Nephron (organoid): ENCODE data around the gene CACNA2D1.

ENCODE experiments used
- H3K27ac Mint-ChIP-seq, 3 experiments: 2 replicates each; pipeline ENCODE4 v1.8.0; 2020; ENCODE audit warnings: mixed read lengths in 3 of 3, mild to moderate bottlenecking in 2 of 3, moderate library complexity in 1 of 3
- H3K27me3 Mint-ChIP-seq: 2 replicates; pipeline ENCODE4 v1.8.0; 2021; ENCODE audit warnings: low read depth, mild to moderate bottlenecking, moderate library complexity, mixed read lengths
- H3K36me3 Mint-ChIP-seq: 2 replicates; pipeline ENCODE4 v1.8.0; 2020; ENCODE audit warnings: low read depth, mixed read lengths
- H3K4me1 Mint-ChIP-seq: 2 replicates; pipeline ENCODE4 v1.8.0; 2020; ENCODE audit warnings: mixed read lengths
- H3K4me3 Mint-ChIP-seq, 3 experiments: 2 replicates each; pipeline ENCODE4 v1.8.0; 2020; ENCODE audit warnings: mild to moderate bottlenecking in 3 of 3, mixed read lengths in 3 of 3, moderate library complexity in 2 of 3
- H3K9me3 Mint-ChIP-seq: 2 replicates; pipeline ENCODE4 v1.8.0; 2020; ENCODE audit warnings: mixed read lengths
- CTCF ChIP-seq, 3 experiments: fragments of 200-600 bp; sonication (generic); IDR thresholded peaks; one replicate each; pipeline ENCODE4 v1.5.0; 2021; ENCODE audit warnings: antibody characterized with exemption in 3 of 3; ENCODE audit not compliant: unreplicated experiment in 3 of 3

CACNA2D1 gene

GRCh38 chr7:82318786-82319185 lies 124.8 kb downstream of the CACNA2D1 start:
- Mint-ChIP-seq H3K4me1 (peaks cover 42% of the 10 kb centered on the region), H3K36me3 (peaks cover 8% of the 10 kb centered on the region), H3K4me3 (no peak overlapping the region), H3K9me3 (no peaks in the 10 kb centered on the region), H3K27ac (peak overlapping the region; percentile 9 to 83 (median 71)), H3K27me3 (no peaks in the 10 kb centered on the region)
- no peak for TF ChIP-seq CTCF (IDR thresholded peaks at IDR 0.05; ENCODE audit: unreplicated experiment in 3 of 3)

GRCh38 chr7:82317760-82318159 lies 125.8 kb downstream of the CACNA2D1 start:
- Mint-ChIP-seq H3K36me3 (peaks cover 6% of the 10 kb centered on the region), H3K4me3 (no peak overlapping the region), H3K27me3 (no peaks in the 10 kb centered on the region), H3K27ac (peak overlapping the region; percentile 81 to 94 (median 86)), H3K9me3 (no peaks in the 10 kb centered on the region), H3K4me1 (peaks cover 51% of the 10 kb centered on the region)
- TF ChIP-seq CTCF (IDR thresholded peaks at IDR 0.05; ENCODE audit: unreplicated experiment in 3 of 3) = no peak

- H3K9me3 Mint-ChIP-seq = no peaks in the 10 kb centered on the region
- H3K36me3 Mint-ChIP-seq = peaks cover 3% of the 10 kb centered on the region
- H3K4me3 Mint-ChIP-seq = peak overlapping the region in 1 of 3 experiments; percentile 44
- TF ChIP-seq CTCF (IDR thresholded peaks at IDR 0.05; ENCODE audit: unreplicated experiment in 3 of 3) = no peak
- peak overlapping the region; percentile 81 to 94 (median 86) for H3K27ac Mint-ChIP-seq
- no peaks in the 10 kb centered on the region for H3K27me3 Mint-ChIP-seq
- peaks cover 51% of the 10 kb centered on the region for H3K4me1 Mint-ChIP-seq
Observed at GRCh38 chr7:82317257-82317721, 126.3 kb downstream of the CACNA2D1 start.

- Mint-ChIP-seq H3K4me1 (peaks cover 33% of the 10 kb centered on the region), H3K4me3 (no peak overlapping the region)
Observed at GRCh38 chr7:82313269-82313668, 130.3 kb downstream of the CACNA2D1 start.

GRCh38 chr7:82312646-82313045 lies 130.9 kb downstream of the CACNA2D1 start:
- H3K9me3 Mint-ChIP-seq = no peaks in the 10 kb centered on the region
- H3K4me3 Mint-ChIP-seq = no peak overlapping the region
- H3K27ac Mint-ChIP-seq = no peak overlapping the region
- H3K36me3 Mint-ChIP-seq = peaks cover 12% of the 10 kb centered on the region
- H3K4me1 Mint-ChIP-seq = peaks cover 28% of the 10 kb centered on the region
- no peak for TF ChIP-seq CTCF (IDR thresholded peaks at IDR 0.05; ENCODE audit: unreplicated experiment in 3 of 3)
- no peaks in the 10 kb centered on the region for H3K27me3 Mint-ChIP-seq

More at GRCh38 chr7:82313269-82313668, 130.3 kb downstream of the CACNA2D1 start:
- Mint-ChIP-seq H3K36me3 (peaks cover 7% of the 10 kb centered on the region), H3K27me3 (no peaks in the 10 kb centered on the region), H3K9me3 (no peaks in the 10 kb centered on the region), H3K27ac (no peak overlapping the region)
- no peak for TF ChIP-seq CTCF (IDR thresholded peaks at IDR 0.05; ENCODE audit: unreplicated experiment in 3 of 3)

- Mint-ChIP-seq H3K4me3 (no peak overlapping the region), H3K36me3 (peaks cover 27% of the 10 kb centered on the region), H3K27ac (no peak overlapping the region), H3K9me3 (peaks cover 6% of the 10 kb centered on the region), H3K27me3 (no peaks in the 10 kb centered on the region), H3K4me1 (no peaks in the 10 kb centered on the region)
- no peak for TF ChIP-seq CTCF (IDR thresholded peaks at IDR 0.05; ENCODE audit: unreplicated experiment in 3 of 3)
Observed at GRCh38 chr7:82305347-82306005, 138.1 kb downstream of the CACNA2D1 start.
